AG09309 (cell line): ENCODE data around the gene KLHL29.

Experiments
- DNase-seq: peaks from one replicate; pipeline ENCODE4 v3.0.0-alpha.2; 2010; ENCODE audit warnings: low read depth
- H3K4me3 ChIP-seq: 2 replicates; pipeline ENCODE4 v1.5.1; 2011; ENCODE audit warnings: mild to moderate bottlenecking, low read depth, low read length, moderate library complexity; ENCODE audit not compliant: control insufficient read depth
- CTCF ChIP-seq: IDR thresholded peaks from 2 replicates; pipeline ENCODE4 v1.5.1; 2011; ENCODE audit warnings: mild to moderate bottlenecking, low read depth, low read length, inconsistent platforms; ENCODE audit not compliant: insufficient read depth, control insufficient read depth; ENCODE audit errors: missing control alignments

The KLHL29 gene

GRCh38 chr2:23503682-23504081 lies 118.7 kb downstream of the KLHL29 start:
- no peak for DNase-seq
- no peak overlapping the region for H3K4me3 ChIP-seq
- TF ChIP-seq CTCF: no peak

- H3K4me3 ChIP-seq: no peak overlapping the region
- no peak for DNase-seq
- no peak for TF ChIP-seq CTCF
Measured at GRCh38 chr2:23504591-23504990, 119.6 kb downstream of the KLHL29 start.

- no peak overlapping the region for H3K4me3 ChIP-seq
- TF ChIP-seq CTCF: no peak
- no peak for DNase-seq
Measured at GRCh38 chr2:23505218-23505983, 120.4 kb downstream of the KLHL29 start.

- DNase-seq: no peak
- no peak for TF ChIP-seq CTCF
Measured at GRCh38 chr2:23505984-23506380, 121.0 kb downstream of the KLHL29 start.

GRCh38 chr2:23506531-23507266 lies 121.7 kb downstream of the KLHL29 start:
- no peak overlapping the region for H3K4me3 ChIP-seq
- TF ChIP-seq CTCF: no peak
- no peak for DNase-seq

More at GRCh38 chr2:23505984-23506380, 121.0 kb downstream of the KLHL29 start:
- no peak overlapping the region for H3K4me3 ChIP-seq

GRCh38 chr2:23507267-23508065 lies 122.5 kb downstream of the KLHL29 start:
- H3K4me3 ChIP-seq: no peak overlapping the region
- no peak for TF ChIP-seq CTCF
- no peak for DNase-seq
